Activated CD4-positive, alpha-beta T cell treated with anti-CD3 and anti-CD28 coated beads, Interleukin-2, amount 50 U/mL, for 1 hour (primary cell): ENCODE data around the gene MINDY2.
"Not testable (repeated sequence)": the region's sequence is repeated elsewhere in the genome, so short reads cannot be mapped to it uniquely, and the experiment has no call there.

ENCODE experiments used
- DNase-seq: peaks from one replicate; pipeline ENCODE4 v3.0.0-alpha.2; 2020

MINDY2 gene

GRCh38 chr15:58752716-58753115 lies 18.4 kb upstream of the MINDY2 start:
- DNase-seq, result no peak

GRCh38 chr15:58755350-58755749 lies 15.8 kb upstream of the MINDY2 start:
- no peak for DNase-seq

- DNase-seq, result no peak
These were observed 15.1 kb upstream of the MINDY2 start for GRCh38 chr15:58755956-58756355.

- DNase-seq, result no peak
These were observed 13.0 kb upstream of the MINDY2 start for GRCh38 chr15:58758141-58758540.

GRCh38 chr15:58760385-58761009 lies 10.6 kb upstream of the MINDY2 start:
- DNase-seq, result no peak

GRCh38 chr15:58761010-58761388 lies 10.1 kb upstream of the MINDY2 start:
- no peak for DNase-seq

- DNase-seq, result no peak
These were observed 8.8 kb upstream of the MINDY2 start for GRCh38 chr15:58762285-58762684.

GRCh38 chr15:58762731-58763130 lies 8.4 kb upstream of the MINDY2 start:
- no peak for DNase-seq

GRCh38 chr15:58764468-58764867 lies 6.6 kb upstream of the MINDY2 start:
- no peak for DNase-seq

GRCh38 chr15:58766290-58766689 lies 4.8 kb upstream of the MINDY2 start:
- DNase-seq, result no peak

GRCh38 chr15:58768601-58769004 lies 2.5 kb upstream of the MINDY2 start:
- DNase-seq, result not testable (repeated sequence)

- no peak for DNase-seq
These were observed 614 bp upstream of the MINDY2 start for GRCh38 chr15:58770519-58770856.

- DNase-seq, result no peak
These were observed 634 bp downstream of the MINDY2 start for GRCh38 chr15:58771621-58772250.

GRCh38 chr15:58773024-58773423 lies 1.9 kb downstream of the MINDY2 start:
- DNase-seq, result no peak

GRCh38 chr15:58775402-58775801 lies 4.3 kb downstream of the MINDY2 start:
- DNase-seq, result no peak

GRCh38 chr15:58777107-58777506 lies 6.0 kb downstream of the MINDY2 start:
- no peak for DNase-seq

- no peak for DNase-seq
These were observed 8.5 kb downstream of the MINDY2 start for GRCh38 chr15:58779554-58779953.

- no peak for DNase-seq
These were observed 14.3 kb downstream of the MINDY2 start for GRCh38 chr15:58785355-58785754.

GRCh38 chr15:58788056-58788710 lies 17.1 kb downstream of the MINDY2 start:
- DNase-seq, result no peak

GRCh38 chr15:58793862-58794261 lies 22.8 kb downstream of the MINDY2 start:
- DNase-seq, result no peak

GRCh38 chr15:58795825-58796224 lies 24.7 kb downstream of the MINDY2 start:
- no peak for DNase-seq

GRCh38 chr15:58797505-58797904 lies 26.4 kb downstream of the MINDY2 start:
- no peak for DNase-seq

GRCh38 chr15:58805095-58805494 lies 34.0 kb downstream of the MINDY2 start:
- DNase-seq, result no peak

GRCh38 chr15:58823267-58823666 lies 52.2 kb downstream of the MINDY2 start:
- not testable (repeated sequence) for DNase-seq

- no peak for DNase-seq
These were observed 59.5 kb downstream of the MINDY2 start for GRCh38 chr15:58830556-58830955.
